K562 (cell line): ENCODE measurements around the gene XRCC5. TPM values are rescaled to one million over a fixed set of nuclear protein-coding genes. Genes with fewer than 3 reads are reported as not detected.

Experiments used
- ATAC-seq: fragments of 200-7000 bp; cut with Tn5 transposase; 3 replicates; pipeline ENCODE4 v1.9.1; 2020; ENCODE audit warnings: moderate library complexity
- BruUV-seq: library from RNA; stranded (reverse); fragments of 400-500 nt; replicated peaks from 2 replicates; lab custom pipeline; 2021; lab: Mats Ljungman, UMichigan
- CTCF ChIA-PET: fragments of 300-600 bp; formaldehyde crosslinking; extraction: SDS; loops from one replicate; lab custom pipeline; 2021; ENCODE audit warnings: low intra/inter-chr PET ratio; lab: Yijun Ruan, JAX
- POLR2A ChIA-PET: fragments of 300-600, 350-650 bp; sonication (Branson Sonifier 250); formaldehyde crosslinking; extraction: SDS; loops from one replicate; lab custom pipeline; 2021; ENCODE audit warnings: antibody characterized with exemption, inconsistent platforms; lab: Yijun Ruan, JAX
- DNase-seq, 4 experiments: peaks; one replicate each; pipeline versions ENCODE4 v3.0.0 to v3.0.0-alpha.2; 2011 to 2018; ENCODE audit warnings: low spot score in 3 of 4, mixed read lengths in 3 of 4; ENCODE audit errors: extremely low read depth in 1 of 4
- FAIRE-seq: peaks from 2 replicates; lab custom pipeline; 2011; peaks lifted over from hg19 to GRCh38; lab: Jason Lieb, UNC
- H2AFZ ChIP-seq: 2 replicates; pipeline ENCODE4 v1.6.0; 2011; ENCODE audit warnings: low read depth, low read length, control low read depth, inconsistent platforms
- H3K27ac ChIP-seq: fragments of 200-600 bp; 3 replicates; pipeline ENCODE4 v1.8.0; 2011; ENCODE audit warnings: low read depth, mild to moderate bottlenecking, control low read depth, inconsistent platforms, low read length, moderate library complexity, mixed read lengths; ENCODE audit errors: extremely low read depth
- H3K27me3 ChIP-seq, 2 experiments: fragments of 300-600 bp in 1 of 2; 2 replicates in 1 of 2; 3 replicates in 1 of 2; pipeline versions ENCODE4 v1.6.0 to v1.8.0; 2011; ENCODE audit warnings: inconsistent platforms in 2 of 2, low read length in 2 of 2, mild to moderate bottlenecking in 1 of 2, mixed read lengths in 1 of 2, moderate library complexity in 1 of 2; ENCODE audit not compliant: control insufficient read depth in 2 of 2, insufficient read depth in 2 of 2
- H3K36me3 ChIP-seq: fragments of 300-600 bp; 3 replicates; pipeline ENCODE4 v1.8.0; 2011; ENCODE audit warnings: mild to moderate bottlenecking, low read length, inconsistent platforms; ENCODE audit not compliant: control insufficient read depth, insufficient read depth
- H3K4me1 ChIP-seq, 2 experiments: fragments of 200-600 bp in 1 of 2; replicated peaks in 1 of 2; 2 replicates in 1 of 2; 3 replicates in 1 of 2; pipeline versions ENCODE4 v1.5.1 to v1.8.0; 2011; ENCODE audit warnings: inconsistent platforms in 2 of 2, low read length in 2 of 2, mild to moderate bottlenecking in 1 of 2, mixed read lengths in 1 of 2, moderate library complexity in 1 of 2; ENCODE audit not compliant: control insufficient read depth in 2 of 2, insufficient read depth in 2 of 2
- H3K4me2 ChIP-seq: 2 replicates; pipeline ENCODE4 v1.6.1; 2011; ENCODE audit warnings: low read length, control low read depth, inconsistent platforms, mixed read lengths; ENCODE audit not compliant: insufficient read depth
- H3K4me3 ChIP-seq: fragments of 200-600 bp; sonication (generic), shearing (Covaris generic); 2 replicates; pipeline ENCODE4 v1.5.1; 2016; ENCODE audit warnings: control low read depth, inconsistent platforms
- H3K79me2 ChIP-seq: fragments of 200-600 bp; 3 replicates; pipeline ENCODE4 v1.8.0; 2011; ENCODE audit warnings: low read length, inconsistent platforms; ENCODE audit not compliant: control insufficient read depth, insufficient read depth
- H3K9ac ChIP-seq, 2 experiments: 2 replicates each; pipeline versions ENCODE4 v1.6.0 to v1.6.1; 2011; ENCODE audit warnings: low read depth in 2 of 2, low read length in 2 of 2, control low read depth in 1 of 2, inconsistent platforms in 1 of 2, mild to moderate bottlenecking in 1 of 2, mixed read lengths in 1 of 2; ENCODE audit not compliant: insufficient read depth in 1 of 2
- H3K9me1 ChIP-seq: one replicate; pipeline ENCODE4 v1.6.0; 2011; ENCODE audit warnings: inconsistent platforms, mild to moderate bottlenecking, low read length, moderate library complexity; ENCODE audit not compliant: control insufficient read depth, insufficient read depth
- H3K9me3 ChIP-seq: replicated peaks from 2 replicates; pipeline ENCODE4 v1.5.1; 2011; ENCODE audit warnings: low read depth, low read length, inconsistent platforms; ENCODE audit not compliant: control insufficient read depth, insufficient read depth
- H4K20me1 ChIP-seq: replicated peaks from 2 replicates; pipeline ENCODE4 v1.6.1; 2011; ENCODE audit warnings: low read length, inconsistent platforms, mixed read lengths; ENCODE audit not compliant: control insufficient read depth, insufficient read depth
- E2F6 ChIP-seq, 2 experiments: IDR thresholded peaks; 2 replicates each; pipeline ENCODE4 v1.6.1; 2011; ENCODE audit warnings: borderline replicate concordance in 1 of 2, control low read depth in 1 of 2, low read depth in 1 of 2, low read length in 1 of 2, mild to moderate bottlenecking in 1 of 2, mixed read lengths in 1 of 2, moderate library complexity in 1 of 2; ENCODE audit not compliant: insufficient read depth in 1 of 2, insufficient read length in 1 of 2, poor library complexity in 1 of 2, severe bottlenecking in 1 of 2; ENCODE audit errors: extremely low read depth in 1 of 2
- PHB2 ChIP-seq: fragments of 450-650 bp; IDR thresholded peaks from 2 replicates; pipeline ENCODE4 v1.6.1; 2017; ENCODE audit warnings: low read depth
- ZNF217 ChIP-seq: sonication (generic); formaldehyde crosslinking; IDR thresholded peaks from 2 replicates; pipeline ENCODE4 v1.8.0; 2022; ENCODE audit warnings: mild to moderate bottlenecking, missing genetic modification reagents
- WGBS: fragments of 100-300 bp; shearing (Covaris generic); methylation state at CpG from one replicate; pipeline ENCODE4 v1.1.6; 2016; ENCODE audit warnings: low coverage, mixed read lengths; ENCODE audit not compliant: insufficient coverage; ENCODE audit errors: missing lambda C conversion rate; 5-methylcytosine and 5-hydroxymethylcytosine counted together
- in situ Hi-C: fragments of 300-500 bp; cut with MboI; formaldehyde crosslinking; loops from 4 replicates; pipeline ENCODE4 v1.15.0; 2018; ENCODE audit warnings: inconsistent platforms, mixed read lengths
- intact Hi-C: fragments of 100-400 bp; cut with micrococcal nuclease; formaldehyde crosslinking; loops from 2 replicates; pipeline ENCODE4 v1.14.2; 2022
- polyA plus RNA-seq, 8 experiments: library from polyadenylated mRNA; depleted of rRNA in 4 of 8; stranded (reverse) in 5 of 8; unstranded in 3 of 8; fragments of >200 nt; fragmentation: Nextera tagmentation in 2 of 8; fragmentation: Illumina TruSeq in 1 of 8; extraction: Ambion mirVana in 2 of 8; extraction: Trizol in 1 of 8; gene quantifications; 2 replicates each; pipeline versions ENCODE4 v1.2.1 to v1.2.3, GENCODE V29; 2011 to 2014; ENCODE audit warnings: inconsistent platforms in 1 of 8, missing spikeins in 1 of 8
- total RNA-seq, 7 experiments: library from RNA; depleted of rRNA in 6 of 7; stranded (reverse); fragments of >200 nt in 6 of 7; fragmentation: Illumina TruSeq in 2 of 7; extraction: Trizol in 2 of 7; gene quantifications; 2 replicates each; pipeline versions ENCODE4 v1.2.1 to v1.2.3, GENCODE V29; 2011 to 2021; ENCODE audit warnings: low replicate concordance in 1 of 7

Gene XRCC5
- total and polyA plus RNA-seq, 9 of the 15 experiments (the other 6 are each of a cell fraction or from before 2014, with no cell fraction given), result 168 to 551 (median 297) TPM

DNA sequence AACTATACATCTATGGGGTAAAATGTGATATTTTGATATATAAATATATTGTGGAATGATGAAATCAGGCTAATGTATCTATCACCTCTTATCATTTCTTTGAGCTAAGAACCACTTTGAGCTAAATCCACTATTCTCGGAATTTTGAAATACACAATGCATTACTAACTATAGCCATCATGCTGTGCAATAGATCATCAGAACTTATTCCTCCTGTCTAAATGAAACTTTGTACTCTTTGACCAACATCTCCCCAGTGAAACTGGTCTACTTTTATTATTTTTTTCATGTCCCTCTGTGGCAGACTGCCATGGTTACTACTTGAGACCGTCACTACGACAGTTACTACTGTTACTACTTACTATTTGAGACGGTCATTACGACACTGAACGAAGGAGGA, 39.0 kb upstream of the XRCC5 start:
- H3K27me3 ChIP-seq, result no peaks in the 10 kb centered on the region
- no peak for DNase-seq
- peaks cover 3% of the 10 kb centered on the region; the same call in 2 of the 3 replicates for H3K36me3 ChIP-seq
- H2AFZ ChIP-seq, result no peak overlapping the region
- H3K4me1 ChIP-seq, result no peaks in the 10 kb centered on the region; a peak in 1 of 5 replicates
- no TSS peak for BruUV-seq
- H3K79me2 ChIP-seq, result no peaks in the 10 kb centered on the region
- no peaks in the 10 kb centered on the region for H3K9me3 ChIP-seq
- TF ChIP-seq ZNF217 (CRISPR knock-in tag), result no peak
- no peak for TF ChIP-seq PHB2
- no peak for TF ChIP-seq E2F6 (IDR thresholded peaks at IDR 0.05; ENCODE audit: borderline replicate concordance in 1 of 2, extremely low read depth in 1 of 2, insufficient read depth in 1 of 2, insufficient read length in 1 of 2, low read depth in 1 of 2, low read length in 1 of 2, poor library complexity in 1 of 2, severe bottlenecking in 1 of 2)
- H3K27ac ChIP-seq, result no peak overlapping the region
- ATAC-seq, result no peak
- in situ Hi-C loops, result no loop called here
- no peak for FAIRE-seq
- H3K9ac ChIP-seq, result no peak overlapping the region
- H3K4me2 ChIP-seq, result no peak overlapping the region
- CTCF ChIA-PET, result no interaction called here
- intact Hi-C loops, result loop anchor here (5.0 kb wide), 1 partner anchor 37 kb away; the partner anchor contains the start of gene XRCC5
- H3K9me1 ChIP-seq, result no peaks in the 10 kb centered on the region
- H3K4me3 ChIP-seq, result no peak overlapping the region
- H4K20me1 ChIP-seq, result no peaks in the 10 kb centered on the region
- POLR2A ChIA-PET, result no interaction called here
- 70% methylated on average over 6 of the region's 6 CpGs for WGBS
